Activated CD8-positive, alpha-beta memory T cell treated with anti-CD3 and anti-CD28 coated beads for 48 hours (primary cell): ENCODE results near the gene AQP3.
"Not testable (repeated sequence)": the region's sequence is repeated elsewhere in the genome, so short reads cannot be mapped to it uniquely, and the experiment has no call there.

Experiments
- DNase-seq, 3 experiments: peaks; one replicate each; pipeline ENCODE4 v3.0.0-alpha.2; 2020; ENCODE audit warnings: low read depth in 2 of 3, low spot score in 2 of 3

Gene AQP3

GRCh38 chr9:33442125-33442524 lies 5.3 kb downstream of the AQP3 start:
- DNase-seq: no peak

- DNase-seq: no peak
These were observed 6.8 kb downstream of the AQP3 start for GRCh38 chr9:33440609-33441008.

GRCh38 chr9:33440204-33440603 lies 7.2 kb downstream of the AQP3 start:
- DNase-seq: no peak

- DNase-seq: no peak
These were observed 7.7 kb downstream of the AQP3 start for GRCh38 chr9:33439731-33440130.

- DNase-seq: no peak
These were observed 8.3 kb downstream of the AQP3 start for GRCh38 chr9:33438926-33439680.

- DNase-seq: no peak
These were observed 9.5 kb downstream of the AQP3 start for GRCh38 chr9:33437898-33438297.

GRCh38 chr9:33437205-33437604 lies 10.2 kb downstream of the AQP3 start:
- no peak for DNase-seq

- no peak for DNase-seq
These were observed 10.9 kb downstream of the AQP3 start for GRCh38 chr9:33436445-33436844.

GRCh38 chr9:33435821-33436277 lies 11.5 kb downstream of the AQP3 start:
- no peak for DNase-seq

GRCh38 chr9:33434317-33435105 lies 12.9 kb downstream of the AQP3 start:
- DNase-seq: no peak

- DNase-seq: no peak
These were observed 13.5 kb downstream of the AQP3 start for GRCh38 chr9:33433871-33434270.

GRCh38 chr9:33431420-33431819 lies 16.0 kb downstream of the AQP3 start:
- DNase-seq: no peak

GRCh38 chr9:33430942-33431341 lies 16.5 kb downstream of the AQP3 start:
- DNase-seq: no peak

GRCh38 chr9:33429256-33429985 lies 18.0 kb downstream of the AQP3 start:
- no peak for DNase-seq

- DNase-seq: no peak
These were observed 20.5 kb downstream of the AQP3 start for GRCh38 chr9:33426843-33427293.

- no peak for DNase-seq
These were observed 22.3 kb downstream of the AQP3 start for GRCh38 chr9:33425128-33425533.

- DNase-seq: not testable (repeated sequence)
These were observed 22.9 kb downstream of the AQP3 start for GRCh38 chr9:33424492-33424891.

GRCh38 chr9:33424043-33424442 lies 23.4 kb downstream of the AQP3 start:
- not testable (repeated sequence) for DNase-seq

- DNase-seq: no peak
These were observed 27.6 kb downstream of the AQP3 start for GRCh38 chr9:33419708-33420303.

GRCh38 chr9:33418090-33418489 lies 29.3 kb downstream of the AQP3 start:
- no peak for DNase-seq

- DNase-seq: no peak
These were observed 30.4 kb downstream of the AQP3 start for GRCh38 chr9:33416996-33417395.
